Activated CD4-positive, alpha-beta T cell treated with anti-CD3 and anti-CD28 coated beads for 24 hours (primary cell): ENCODE measurements around the gene LTB.
"Not testable (repeated sequence)": the region's sequence is repeated elsewhere in the genome, so short reads cannot be mapped to it uniquely, and the experiment has no call there.

ENCODE experiments used
- DNase-seq, 2 donors: peaks; one replicate each; pipeline ENCODE4 v3.0.0-alpha.2; 2020; ENCODE audit warnings: low read depth in 2 of 2

The LTB gene

DNA sequence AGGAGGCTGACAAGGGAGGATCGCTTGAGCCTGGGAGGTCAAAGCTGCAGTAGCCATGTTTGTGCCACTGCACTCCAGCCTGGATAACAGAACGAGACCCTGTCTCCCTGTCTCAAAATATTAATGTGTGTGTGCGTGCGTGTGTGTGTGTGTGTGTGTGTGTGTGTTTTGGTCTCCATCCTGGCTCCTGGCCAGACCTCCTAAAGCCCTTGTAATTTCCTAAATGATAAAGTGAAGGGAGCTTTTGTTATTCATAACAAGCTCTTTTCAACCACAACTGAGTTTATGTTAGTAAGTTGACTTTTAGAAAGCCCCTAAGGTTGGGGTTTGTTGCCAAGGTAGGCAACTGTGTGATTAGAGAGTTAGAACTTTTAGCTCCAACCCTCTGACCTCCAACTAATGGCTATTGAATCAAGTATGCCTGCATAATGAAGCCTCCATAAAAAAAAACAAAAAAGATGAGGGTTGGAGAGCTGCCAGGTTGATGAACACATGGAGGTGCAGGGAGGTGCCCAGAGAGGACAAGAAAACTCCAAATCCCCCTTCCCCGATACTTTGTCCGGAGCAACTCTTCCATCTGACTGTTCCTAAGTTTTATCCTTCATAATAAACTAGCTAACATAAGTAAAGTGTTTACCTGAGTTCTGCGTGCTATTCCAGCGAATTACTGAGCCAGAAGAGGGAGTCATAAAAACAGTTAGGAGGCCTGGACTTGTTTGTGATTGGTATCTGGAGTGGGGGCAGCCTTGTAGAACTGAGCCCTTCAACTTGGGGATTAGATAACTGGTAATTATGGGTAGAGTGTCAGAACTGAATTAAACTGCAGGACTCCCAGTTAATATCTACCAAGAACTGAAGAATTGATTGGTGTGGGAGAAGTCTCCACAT lies 27.5 kb upstream of the LTB start:
- no peak for DNase-seq

DNA sequence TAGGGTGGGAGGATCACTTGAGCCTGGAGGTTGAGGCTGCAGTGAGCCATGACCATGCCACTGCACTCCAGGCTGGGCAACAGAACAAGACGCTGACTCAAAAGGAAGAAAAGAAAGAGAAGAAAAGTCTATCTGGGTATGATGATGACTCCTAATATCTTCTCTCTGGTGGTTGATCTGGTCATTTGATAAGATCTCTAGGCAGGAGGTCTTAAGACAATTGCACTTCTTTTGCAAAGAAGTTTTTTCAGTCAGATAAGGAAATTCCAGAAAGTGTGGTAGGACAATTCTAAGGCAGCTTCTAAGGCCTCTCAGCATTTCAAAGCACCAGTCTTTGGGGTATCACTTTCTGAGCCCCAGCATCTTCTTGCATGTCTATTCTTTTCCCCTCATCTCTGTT lies 25.1 kb upstream of the LTB start:
- no peak for DNase-seq

DNA sequence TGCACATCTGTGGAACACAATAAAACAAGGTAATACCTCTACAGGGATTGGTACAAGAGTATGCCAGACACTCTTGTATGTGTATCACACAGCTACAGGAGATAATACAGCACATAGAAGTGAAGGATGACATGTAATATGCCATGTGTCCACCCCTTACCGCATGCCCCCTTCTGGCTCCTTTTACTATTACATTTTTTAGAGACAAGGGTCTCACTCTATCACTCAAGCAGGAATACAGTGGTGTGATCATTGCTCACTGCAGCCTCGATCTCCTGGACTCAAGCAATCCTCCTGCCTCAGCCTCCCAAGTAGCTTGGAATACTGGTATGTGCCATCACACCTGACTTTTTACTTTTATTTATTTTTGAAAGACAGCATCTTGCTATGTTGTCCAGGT lies 14.8 kb upstream of the LTB start:
- DNase-seq = no peak

DNA sequence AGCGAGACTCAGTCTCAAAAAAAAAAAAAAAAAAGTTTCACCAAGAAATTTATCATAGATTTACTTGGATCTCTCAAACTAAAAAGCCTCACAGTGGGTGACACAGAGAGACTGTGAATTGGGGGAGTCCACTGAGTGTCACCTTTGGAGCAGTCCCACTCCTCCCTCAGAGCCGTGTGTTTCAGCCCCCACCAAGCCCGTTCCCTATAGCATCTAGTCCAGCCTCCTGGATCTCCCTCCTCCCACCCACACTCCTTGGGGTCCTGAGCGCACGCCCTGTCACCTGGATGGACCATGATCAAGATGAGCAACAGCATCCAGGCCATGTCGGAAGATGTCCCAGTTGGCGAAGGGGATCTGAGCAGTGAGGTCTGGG lies 10.2 kb upstream of the LTB start:
- no peak for DNase-seq

GRCh38 chr6:31590691-31591090 lies 8.5 kb upstream of the LTB start:
- DNase-seq = not testable (repeated sequence)

DNA sequence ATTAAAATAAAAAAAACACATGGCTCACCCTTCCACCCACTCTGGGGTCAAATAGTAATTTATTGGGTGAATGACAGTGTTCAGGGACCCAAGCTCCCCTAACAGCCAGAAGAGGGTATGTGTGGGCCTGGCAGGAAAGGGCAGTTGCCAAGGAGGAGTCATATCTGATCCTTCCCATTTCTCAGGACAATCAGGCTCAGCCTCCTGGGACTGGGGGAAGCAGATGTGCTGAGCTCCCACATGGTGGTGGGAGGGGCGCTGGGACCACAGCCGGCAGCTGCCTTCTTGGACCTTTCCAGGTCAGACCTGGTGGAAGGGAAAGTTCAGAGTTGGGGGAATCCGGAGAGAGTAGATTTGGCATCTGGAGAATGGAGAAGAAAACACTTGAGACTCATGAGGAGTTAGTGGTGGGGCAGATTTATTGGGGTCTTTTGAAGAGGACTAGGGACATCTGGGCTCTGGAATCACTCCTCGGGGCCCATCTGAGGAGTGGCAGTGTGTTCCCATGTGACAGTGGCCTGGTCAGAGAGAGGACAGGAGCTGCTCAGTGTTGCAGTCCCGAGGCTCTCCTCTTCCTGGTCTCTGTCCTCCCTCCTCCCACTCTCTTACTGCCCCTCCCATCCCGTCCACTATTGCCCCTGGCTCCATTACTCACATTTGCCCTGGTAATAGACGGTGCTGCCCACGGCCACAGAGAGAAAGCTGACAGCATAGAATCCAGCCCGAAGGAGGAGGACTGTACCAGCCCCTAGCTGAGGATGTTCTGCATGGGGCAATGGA lies 6.8 kb upstream of the LTB start:
- no peak for DNase-seq

DNA sequence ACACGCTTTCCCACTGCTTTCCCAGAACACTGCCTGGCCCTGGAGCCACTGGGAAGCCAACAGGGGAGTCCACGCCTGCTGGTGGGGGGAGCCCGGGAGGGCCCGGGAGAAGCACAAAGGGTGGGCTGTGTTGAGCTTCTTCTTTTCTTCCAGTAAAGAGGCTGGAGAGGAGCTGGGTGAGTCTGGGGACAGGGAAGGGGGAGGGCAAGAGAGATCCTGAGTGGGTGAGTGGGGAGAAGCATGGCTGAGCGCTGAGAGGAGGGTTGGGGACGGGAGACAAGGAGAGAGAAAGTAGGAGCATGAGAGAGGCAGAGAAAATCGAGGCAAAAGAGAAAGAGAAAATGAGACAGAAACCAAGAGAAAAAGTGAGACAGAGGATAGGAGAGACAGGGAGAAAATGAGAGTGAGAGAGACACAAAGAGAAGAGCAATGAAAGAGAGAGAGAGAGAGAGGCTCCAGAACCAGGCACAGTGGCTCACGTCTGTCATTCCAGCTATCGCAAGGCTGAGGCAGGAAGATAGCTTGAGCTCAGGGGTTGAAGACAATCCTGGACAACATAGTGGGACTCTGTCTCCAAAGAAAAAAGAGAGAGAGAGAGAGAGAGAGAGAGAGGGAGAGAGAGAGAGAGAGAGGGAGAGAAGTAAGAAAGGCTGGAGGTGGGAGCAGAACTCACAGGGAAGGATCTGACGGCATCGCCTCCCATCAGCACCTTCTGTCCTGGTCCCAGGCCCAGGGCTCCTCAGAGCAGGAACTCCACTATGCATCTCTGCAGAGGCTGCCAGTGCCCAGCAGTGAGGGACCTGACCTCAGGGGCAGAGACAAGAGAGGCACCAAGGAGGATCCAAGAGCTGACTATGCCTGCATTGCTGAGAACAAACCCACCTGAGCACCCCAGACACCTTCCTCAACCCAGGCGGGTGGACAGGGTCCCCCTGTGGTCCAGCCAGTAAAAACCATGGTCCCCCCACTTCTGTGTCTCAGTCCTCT lies 5.9 kb upstream of the LTB start:
- DNase-seq = no peak

DNA sequence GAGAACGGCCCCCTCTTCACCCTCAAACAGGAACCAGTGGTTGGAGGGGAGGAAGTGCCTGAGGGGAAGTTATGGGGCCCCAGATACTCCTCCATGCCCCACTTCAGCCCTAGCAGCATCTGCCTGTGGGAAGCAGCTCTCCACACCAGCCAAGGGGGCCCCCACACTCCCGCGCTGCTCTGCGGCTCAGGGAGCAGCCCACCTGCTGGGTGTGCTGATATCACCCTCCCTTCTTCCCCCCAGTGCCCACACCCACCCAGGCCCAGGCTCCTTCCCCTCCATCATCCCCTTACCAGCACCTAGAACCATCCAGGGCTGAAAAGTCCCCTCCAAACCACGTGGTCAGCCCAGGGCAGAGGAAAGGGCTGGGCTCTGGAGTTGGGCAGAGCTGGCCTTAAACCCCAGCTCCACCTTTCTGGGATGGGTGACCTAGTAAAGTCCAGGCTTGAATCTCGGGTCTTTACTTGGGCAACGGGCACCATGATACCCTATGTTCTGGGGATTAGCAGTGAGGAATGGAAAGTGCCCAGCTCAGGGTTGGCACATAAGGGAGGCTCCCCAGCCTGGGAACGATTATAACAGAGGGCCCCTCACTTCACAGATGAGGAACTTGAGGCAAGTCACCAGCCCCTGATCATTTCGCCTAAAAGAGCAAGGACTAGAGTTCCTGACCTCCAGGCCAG lies 4.5 kb upstream of the LTB start:
- DNase-seq = no peak

GRCh38 chr6:31586008-31586407 lies 3.8 kb upstream of the LTB start, which contains the start of gene LST1:
LST1 (plus strand) TSS chr6:31586277; CDS start chr6:31587300, 1,023 bp downstream.
- DNase-seq = no peak

- no peak for DNase-seq
These were observed 3.3 kb upstream of the LTB start for GRCh38 chr6:31585491-31585890.

DNA sequence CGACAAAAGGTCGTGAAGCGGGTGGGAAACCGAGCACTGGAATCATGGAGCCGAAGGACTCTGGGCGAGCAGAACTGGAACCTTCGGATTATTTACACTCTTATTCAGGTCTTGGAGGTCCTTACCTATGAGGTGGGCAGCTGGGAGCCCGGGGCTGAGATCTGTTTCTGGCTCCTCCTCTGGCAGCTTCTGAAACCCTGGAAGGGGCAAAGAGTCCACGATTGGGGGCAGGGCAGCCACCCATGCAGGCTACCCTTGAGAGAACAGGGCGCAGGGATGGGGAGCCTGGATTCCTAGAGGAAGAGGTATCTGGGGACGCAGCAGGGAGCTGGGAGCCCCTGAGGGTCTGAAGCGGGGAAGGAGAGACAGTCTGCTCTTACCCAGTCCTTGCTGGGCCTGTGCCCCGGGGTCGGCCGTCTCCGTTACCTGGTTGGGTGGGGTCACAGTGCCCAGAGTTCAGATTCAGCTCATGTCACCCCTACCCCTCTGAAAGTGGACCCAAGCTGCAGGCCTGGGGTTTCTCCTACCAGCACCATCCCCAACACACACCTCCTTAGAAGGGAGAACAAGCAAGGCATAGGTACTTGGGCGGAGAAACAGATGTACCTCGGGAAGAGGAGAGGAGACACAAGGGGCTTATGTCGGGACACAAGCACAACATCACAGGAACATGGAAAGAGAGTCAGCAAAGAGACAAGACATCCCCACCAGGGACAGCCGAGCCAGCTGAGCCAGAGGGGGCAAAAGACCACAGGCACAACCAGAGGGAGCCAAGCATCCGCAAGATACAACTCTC lies 592 bp downstream of the LTB start:
- DNase-seq = no peak

DNA sequence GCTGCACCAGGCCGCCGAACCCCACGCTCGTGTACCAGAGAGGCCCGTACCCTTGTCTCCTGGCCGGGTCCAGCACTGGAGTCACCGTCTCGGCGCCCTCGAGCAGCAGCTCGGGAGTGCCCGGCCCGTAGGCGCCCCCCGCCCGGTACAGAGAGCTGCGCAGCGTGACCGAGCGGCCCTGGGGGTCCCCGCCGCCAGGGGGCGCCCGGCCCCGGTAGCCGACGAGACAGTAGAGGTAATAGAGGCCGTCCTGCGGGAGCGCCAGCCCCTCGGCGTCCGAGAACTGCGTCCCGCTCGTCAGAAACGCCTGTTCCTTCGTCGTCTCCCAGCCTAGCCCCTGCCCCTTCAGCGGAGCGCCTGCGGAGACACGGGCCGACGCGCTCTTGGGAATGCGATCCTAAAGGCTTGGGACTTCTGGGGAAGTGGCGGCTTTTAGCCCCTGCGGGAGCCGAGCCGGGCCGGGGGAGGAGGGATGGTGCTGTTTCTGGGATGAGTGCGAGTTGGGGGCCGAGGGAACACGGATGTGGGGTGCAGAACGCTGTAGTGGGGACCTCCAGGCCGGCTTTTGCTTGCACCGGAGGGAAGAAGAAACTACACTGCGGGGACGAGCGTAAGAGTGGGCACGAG lies 1.3 kb downstream of the LTB start:
- DNase-seq = peak; percentile 88 to 92

- no peak for DNase-seq
These were observed 1.8 kb downstream of the LTB start for GRCh38 chr6:31580438-31580740.

GRCh38 chr6:31579546-31580437 lies 2.4 kb downstream of the LTB start:
- no peak for DNase-seq

DNA sequence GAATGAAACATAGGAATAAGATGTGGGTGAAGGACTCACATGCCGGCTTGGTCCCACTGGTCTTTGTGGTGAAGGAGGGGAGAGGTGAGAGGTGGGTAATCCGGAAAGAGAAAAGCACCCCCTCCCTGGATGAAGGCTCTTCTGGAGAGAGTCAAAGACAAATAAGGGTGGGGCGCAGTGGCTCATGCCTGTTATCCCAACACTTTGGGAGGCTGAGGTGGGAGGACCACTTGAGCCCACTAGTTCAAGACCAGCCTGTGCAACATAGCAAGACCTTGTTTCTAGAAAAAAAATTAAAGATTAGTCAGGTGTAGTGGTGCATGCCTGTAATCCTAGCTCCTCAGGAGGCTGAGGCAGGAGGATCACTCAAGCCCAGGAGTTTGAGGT lies 3.1 kb downstream of the LTB start:
- no peak for DNase-seq

GRCh38 chr6:31578184-31579118 lies 3.8 kb downstream of the LTB start:
- DNase-seq = no peak

DNA sequence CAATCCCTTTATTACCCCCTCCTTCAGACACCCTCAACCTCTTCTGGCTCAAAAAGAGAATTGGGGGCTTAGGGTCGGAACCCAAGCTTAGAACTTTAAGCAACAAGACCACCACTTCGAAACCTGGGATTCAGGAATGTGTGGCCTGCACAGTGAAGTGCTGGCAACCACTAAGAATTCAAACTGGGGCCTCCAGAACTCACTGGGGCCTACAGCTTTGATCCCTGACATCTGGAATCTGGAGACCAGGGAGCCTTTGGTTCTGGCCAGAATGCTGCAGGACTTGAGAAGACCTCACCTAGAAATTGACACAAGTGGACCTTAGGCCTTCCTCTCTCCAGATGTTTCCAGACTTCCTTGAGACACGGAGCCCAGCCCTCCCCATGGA lies 4.7 kb downstream of the LTB start:
- no peak for DNase-seq
